HG03196 (cell line): Measurements from ENCODE around the gene CERS3.

Experiments used
- ATAC-seq: cut with Tn5 transposase; IDR thresholded peaks from one replicate; pipeline ENCODE4 v1.9.1; 2021; ENCODE audit not compliant: unreplicated experiment

CERS3 gene

DNA sequence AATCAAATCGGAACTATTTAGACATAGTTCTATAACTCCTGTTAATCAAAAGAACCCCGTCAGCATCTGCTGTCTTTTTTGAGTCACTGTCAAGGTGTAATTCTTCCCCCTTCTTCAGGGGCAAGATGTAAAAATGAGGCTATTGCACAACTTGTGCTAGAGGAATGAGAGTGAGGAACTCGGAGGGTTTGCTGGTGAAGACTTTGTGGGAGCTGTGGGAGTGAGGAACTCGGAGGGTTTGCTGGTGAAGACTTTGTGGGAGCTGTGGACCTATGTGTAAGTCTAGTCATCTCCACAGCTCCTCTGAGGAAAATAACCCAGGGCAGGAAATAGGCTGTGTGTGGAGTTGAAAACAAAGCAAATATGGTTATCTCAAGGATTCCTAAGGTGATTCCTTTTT, 2.5 kb upstream of the CERS3 start:
- ATAC-seq = no peak

DNA sequence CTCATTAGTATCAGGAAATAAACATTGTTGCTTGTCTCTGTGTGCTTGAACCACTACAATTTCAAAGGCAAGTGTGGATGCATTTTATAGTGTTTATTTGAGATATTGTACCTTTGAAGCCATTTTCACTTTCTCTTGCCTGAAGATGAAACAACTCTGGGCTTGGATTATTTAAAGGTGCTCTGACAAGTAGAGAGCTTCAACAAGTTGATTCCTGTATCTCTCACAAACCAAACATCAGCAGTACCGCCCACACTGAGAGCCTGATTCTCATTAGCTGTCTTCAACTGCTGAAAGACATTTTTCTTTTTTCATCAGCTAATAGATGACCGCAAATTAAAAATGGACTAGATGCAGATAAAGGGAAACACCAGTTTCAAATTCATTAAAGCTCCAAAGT, 806 bp upstream of the CERS3 start:
- ATAC-seq = no peak

DNA sequence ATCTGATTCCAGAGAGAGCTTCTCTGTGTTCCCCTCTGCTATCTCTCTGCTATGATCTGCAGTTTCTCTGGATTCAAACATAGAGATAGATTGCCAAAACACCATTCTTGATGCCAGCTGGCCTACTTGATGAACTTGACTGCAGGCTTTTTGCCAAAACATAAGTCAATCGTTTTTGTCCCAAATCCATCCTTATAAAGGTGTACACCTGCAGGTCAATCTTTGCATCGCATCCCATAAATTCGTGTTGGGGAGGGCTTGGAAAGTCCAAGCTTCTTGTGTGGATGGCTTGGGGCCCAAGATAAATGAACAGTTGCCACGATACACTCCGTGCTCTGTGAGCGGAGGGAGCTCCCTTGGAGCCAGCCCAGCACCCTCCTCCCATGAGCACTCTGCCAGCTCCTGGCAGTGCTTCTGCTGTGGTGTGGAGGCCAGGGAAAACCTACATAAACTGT, 2.7 kb downstream of the CERS3 start:
- no peak for ATAC-seq

DNA sequence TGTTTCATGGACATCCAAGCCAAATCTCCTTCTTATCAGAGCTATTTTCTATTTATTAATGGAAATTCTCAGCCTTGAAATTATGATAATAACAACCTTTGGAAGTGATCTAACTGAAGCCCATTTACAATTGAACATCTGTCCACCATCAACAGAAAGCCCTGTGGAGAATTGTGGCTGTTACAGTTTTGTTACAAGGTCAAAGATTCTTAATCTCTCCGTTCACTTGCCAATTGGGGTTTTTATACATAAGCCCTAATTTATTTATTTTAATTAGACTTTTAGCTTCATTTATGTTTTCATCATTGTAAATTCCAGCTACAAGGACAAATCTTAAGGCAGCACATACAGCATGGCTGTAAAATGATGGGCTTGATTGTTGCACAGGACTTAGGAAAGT, 3.3 kb downstream of the CERS3 start:
- ATAC-seq = no peak

DNA sequence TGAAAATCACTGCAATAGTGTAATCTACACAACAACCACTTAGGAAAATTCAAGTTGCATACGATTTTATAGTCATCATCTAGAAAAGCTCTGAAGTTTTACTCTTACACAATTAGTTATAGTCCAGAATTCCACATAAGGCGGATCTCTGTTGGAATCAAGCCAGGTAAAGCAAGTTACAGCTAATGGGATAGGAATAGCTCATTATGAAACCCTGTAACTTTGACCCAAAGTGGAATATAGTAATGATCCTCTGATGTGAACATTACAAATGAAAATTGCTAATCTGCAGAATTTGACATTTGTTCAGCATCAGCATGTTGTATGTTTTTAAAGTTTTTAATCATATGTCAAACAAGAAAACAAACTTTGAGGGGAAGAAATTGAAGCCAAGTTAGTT, 4.4 kb downstream of the CERS3 start:
- ATAC-seq = no peak

DNA sequence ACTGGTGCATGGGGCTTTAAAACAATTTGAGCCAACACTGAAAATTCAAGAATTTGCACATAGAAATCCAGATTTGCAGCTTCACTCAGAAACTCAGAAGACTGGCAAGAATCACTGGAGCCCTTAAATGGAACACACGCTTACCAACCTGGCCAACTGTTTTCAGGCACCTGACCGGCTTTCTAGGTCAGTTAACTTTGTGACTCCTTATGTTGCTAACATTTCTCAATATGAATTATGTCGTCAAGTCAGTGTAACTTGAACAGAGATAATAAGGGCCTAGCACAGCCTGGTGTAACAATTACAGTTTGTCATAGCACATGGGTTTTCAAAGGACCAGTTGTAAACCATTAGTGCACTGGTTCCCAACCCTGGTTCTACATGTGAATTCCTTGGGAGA, 6.8 kb downstream of the CERS3 start:
- ATAC-seq = no peak

DNA sequence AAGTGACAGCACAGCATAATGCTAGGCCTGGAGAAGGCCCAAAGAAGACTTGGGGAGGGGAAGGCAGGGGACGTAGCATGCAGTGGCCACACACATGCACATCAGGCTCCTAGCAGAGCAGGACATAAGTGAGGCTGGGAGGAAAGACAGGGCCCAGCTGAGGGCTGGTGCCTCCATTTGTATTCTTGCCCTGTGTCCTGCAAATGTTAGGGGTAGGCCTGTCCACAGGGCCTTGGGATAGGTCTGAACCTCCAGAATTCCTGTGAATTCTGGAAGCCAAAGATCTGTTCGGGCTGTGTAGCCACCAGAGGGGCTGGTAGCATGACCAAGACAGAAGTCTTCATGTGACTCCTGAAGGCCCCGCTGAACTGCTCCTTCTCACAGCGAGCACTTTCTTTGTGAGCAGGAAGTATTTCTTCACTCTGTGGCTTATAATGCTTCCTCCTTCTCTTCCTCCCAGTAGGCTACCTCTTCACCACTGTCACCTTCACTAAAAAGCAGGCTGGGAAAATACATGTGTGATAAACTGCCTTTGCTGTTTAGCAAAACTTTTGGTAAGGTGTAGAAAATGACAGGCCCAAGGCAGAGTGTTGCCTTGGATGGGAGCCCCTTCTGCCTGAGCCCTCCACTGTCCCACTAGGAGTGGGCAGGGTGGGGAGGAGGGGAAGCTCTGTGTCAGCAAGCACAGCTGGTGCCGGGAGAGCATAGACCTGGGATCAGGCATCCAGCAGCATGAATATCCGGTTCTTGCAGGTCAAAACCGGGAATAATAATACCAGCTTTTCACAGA, 8.4 kb downstream of the CERS3 start:
- no peak for ATAC-seq

DNA sequence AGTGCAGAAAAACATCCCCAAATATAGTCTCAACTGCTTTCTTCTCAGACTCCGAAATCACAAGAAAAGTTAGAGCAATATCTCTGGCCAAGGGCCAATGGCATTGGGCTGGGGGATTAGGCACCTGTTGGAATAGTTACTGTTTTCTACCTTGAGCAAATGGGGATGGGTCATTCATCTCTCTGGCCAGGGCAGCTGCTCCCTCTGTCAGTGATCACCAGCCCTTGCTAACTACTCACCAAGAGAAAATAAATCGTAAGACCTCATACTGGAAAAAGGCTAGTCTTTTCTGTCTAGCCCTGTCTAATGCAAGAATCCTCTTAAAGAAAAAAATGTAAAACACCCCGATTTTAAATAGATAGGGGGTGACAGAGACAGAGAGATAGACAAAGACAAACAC, 10.9 kb downstream of the CERS3 start:
- no peak for ATAC-seq

DNA sequence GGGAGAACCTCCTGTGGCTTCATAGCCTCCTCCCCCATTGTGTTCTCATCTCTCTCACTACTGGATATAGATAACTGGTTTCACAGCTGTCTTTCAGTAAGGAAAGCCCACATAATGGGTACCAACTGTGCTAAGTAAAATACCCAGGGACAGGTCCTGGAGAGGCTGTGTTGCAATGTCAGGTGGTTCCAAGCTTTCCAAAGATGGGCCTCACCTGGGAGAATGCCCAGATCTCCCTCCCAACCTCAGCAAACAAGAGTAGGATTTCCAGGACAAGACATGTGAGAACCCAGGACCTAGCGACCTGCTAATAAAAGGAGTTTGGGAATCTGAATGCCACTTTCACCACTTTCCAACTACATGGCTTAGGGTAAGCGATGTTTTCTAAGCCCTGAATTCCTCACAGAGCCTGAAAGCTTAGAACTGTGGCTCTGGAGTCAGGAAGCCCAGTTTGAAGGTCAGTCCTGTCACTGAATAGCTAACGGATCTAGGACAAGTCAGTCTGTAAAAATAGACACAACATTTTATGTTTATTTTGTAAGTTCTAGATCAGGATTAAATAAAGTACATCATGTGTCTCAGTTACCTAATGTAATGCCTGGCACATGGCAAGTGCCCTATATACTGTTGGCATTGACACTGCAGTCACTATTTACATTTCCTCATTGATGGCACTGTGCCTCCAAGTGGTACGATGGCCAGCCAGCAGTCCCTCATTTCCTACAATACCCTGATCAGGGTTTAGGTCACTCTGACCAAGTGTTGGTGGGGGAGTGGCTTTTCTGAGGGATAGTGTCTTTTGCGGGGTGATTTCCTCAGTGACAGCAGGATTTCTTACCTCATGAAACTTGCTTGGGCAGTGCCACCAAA, 11.9 kb downstream of the CERS3 start:
- ATAC-seq = no peak

DNA sequence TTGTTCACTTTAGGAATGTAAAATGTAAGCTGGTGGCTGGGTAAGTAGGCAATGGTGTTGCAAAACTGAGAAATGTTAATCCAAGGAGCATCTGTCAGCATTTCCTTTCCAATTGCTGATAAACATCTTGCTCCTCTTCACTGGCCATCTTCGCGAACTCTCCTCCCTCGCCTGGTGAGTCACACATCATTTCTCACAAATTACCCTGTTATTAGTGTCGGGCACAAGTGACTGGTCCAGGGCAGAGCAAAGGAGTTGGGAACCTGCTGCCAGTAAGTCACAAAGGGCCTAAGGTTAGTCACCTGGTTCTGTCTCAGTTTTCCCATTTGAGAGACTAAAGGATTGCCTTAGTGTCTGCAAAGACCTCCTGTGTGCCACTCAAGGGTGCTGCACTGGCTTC, 13.0 kb downstream of the CERS3 start:
- no peak for ATAC-seq

DNA sequence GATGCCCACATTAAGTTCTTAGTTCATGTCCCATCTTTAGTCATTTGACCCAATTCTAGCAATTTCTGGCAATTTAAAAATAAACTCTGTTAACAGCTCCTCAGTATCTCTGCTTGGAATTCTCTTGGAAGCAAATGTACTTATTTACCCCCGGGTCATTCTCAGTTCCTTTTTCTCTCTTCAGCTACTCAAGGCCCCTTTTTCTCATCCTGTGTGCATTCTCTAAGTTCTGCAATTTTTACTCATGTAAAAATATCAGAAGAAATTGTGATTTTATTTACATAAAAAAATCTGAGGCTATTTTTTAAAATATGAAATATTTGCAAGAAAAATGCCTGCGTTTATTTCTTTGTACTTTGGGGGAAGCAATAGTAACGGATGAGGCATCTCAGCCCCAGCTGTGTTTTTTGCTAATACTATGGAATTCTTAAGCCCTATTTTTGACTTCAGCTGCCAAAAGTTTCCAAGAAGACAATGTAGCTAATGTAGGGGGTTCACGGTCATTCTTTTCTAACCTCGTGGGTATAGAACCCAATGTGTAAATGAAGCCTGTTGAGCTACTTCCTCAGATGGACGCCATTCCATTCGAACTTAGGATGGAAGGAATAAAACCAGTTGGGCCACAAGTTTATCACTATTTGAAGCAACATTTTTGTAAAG, 20.0 kb downstream of the CERS3 start:
- ATAC-seq = no peak

DNA sequence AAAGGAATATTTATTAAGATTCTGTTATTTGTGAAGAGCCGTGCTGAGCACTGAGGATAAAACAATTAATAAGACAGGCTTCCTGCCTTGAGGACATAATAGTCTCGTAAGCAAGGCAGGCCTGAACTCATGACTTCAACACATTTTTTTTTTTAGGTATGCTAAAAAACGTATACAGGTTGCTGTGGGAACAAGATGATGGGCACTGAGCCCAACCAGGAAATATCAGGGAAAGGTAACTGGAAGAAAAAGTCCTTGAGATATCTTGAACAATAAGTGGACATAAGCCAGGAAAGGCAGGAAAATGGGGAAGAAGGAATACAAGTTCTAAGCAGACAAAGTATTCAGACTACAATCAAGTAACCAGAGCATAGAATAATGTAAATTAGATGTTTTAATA, 26.1 kb downstream of the CERS3 start:
- no peak for ATAC-seq

DNA sequence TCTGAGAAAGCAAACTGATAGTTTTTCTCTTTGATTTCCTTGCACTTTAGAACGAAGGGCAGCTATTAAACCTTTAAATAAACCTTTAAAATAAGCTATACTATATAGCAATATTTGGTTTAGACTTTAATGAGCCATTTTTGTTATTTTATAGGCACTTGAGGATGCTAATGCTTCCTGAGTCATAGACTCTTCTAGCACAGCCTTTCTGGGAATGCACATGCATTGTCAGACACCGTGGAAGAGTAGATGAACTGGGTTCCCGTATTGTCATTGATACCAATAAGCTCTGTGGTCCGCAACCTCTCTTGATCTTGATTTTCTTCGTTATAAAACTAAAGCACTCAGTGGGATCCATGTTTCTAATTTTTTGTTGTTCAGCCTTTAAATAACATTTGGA, 27.6 kb downstream of the CERS3 start:
- no peak for ATAC-seq

DNA sequence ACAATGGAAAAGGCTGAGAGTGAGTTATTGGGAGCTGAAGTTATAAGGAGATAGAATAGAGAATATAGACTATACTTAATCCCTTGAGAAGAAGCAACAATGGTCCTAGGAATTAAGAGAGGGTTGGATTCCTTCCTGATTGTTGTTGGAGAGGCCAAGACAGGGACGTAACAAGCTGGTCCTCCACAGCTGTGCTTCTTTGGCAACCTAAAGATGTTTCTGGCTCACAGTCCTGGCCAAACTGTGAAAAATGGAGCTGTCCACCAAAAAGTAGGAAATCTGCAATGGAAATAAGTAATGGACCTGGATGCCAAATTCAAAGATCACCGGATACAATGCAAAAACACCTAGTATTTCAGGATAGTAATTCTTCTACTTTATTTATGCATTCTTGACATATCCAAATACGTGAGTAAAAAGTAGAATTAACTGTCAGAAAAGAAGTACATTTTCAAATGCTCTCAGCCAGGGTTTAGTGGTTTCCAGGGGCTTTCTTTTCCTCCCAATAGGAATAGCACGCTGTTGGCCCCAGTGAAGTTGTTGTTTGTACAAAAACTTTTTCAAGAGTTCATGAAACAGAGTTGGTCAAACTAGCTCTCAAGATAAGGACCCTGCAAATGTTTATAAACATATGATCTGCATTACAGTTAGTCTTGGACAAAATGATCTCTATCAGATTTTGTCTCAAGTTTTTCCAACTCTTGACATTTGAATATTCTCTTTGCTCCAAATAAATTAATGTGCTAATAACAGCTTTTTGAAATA, 28.3 kb downstream of the CERS3 start:
- ATAC-seq = no peak

DNA sequence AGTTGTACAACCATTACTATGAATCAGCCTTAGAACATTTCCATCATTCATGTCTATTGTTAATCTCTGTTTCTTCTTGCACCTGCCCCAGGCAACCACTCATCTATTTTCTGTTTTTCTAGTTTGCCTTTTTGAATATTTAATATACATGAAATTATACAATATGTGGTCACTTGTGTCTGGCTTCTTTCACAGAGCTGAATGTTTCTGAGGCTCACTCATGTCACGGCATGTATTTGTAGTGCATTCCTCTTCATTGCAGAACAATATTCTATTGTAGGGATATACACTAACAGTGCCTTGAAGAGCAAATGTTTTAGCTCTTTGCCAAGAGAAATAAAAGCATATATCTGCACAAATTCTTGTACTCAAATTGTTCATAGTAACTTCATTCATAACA, 32.9 kb downstream of the CERS3 start:
- no peak for ATAC-seq

DNA sequence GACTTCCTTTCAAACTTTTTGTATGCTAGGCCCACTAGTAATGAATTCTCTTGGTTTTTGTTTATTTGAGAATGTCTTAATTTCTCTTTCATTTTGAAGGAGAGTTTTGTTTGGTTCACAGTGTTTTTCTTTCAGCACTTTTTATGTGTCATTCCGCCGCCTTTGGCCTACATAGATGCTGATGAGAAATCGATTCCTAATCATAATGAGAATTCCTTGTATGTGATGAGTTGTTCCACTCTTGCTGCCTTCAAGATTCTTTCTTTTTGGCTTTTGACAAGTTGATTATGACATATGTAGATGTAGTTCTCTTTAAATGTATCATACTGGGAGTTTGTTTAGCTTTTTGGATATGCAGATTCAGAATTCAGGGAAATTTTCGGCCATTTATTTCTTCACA, 35.5 kb downstream of the CERS3 start:
- no peak for ATAC-seq

DNA sequence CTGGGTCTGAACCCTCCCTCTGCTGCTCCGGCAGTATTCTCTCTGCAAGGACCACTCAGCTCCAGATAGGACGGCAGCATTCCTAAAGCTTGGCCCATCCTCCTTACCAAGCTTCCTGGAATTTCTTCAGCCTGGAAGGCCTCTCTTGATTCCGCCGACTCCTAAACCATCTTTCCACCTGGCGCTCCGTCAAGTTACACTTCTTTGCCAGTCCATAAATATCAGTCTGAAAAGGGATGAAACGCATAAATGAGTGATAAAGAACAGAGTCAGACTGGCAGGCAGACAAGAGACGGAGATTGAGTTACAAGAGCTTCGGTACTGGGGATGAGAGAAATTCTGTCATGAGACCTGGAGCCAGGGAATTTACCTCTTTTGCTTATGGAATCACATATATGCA, 44.3 kb downstream of the CERS3 start:
- no peak for ATAC-seq

DNA sequence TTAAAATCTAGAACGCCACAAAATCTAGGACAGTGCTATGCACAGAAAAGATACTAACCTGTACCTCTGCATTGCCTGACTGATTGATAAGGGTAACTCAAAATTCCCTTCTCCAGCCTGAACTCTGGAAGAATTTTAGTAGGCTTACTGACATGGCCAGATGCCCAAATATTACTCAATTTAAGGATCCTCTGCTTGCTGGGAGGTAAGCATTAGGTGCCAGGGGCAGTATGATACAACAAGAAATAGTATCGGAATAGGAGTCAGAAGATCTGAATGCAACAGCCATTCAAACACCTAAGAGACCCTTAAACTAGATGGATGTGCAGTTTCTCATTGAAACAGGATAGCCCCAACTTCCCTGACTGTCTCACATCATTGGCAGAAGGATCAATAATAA, 45.4 kb downstream of the CERS3 start:
- no peak for ATAC-seq

DNA sequence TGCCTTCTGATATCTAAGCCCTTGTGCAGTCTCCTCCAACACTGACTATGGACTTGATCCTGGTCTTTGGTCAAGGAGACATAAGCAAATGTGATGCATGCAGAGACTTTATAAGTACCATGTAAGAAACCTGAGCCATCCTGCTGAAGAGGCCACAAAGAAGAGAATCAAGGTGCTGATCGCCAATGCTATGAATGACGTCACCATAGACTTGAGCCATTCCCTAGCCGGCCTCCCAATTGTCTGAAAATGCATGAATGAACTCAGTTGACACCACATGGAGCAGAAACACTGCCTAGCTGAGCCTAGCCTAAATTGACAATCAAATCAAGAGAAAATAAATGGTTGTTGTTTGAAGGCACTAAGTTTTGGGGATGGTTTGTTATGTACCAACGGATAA, 51.9 kb downstream of the CERS3 start:
- no peak for ATAC-seq

DNA sequence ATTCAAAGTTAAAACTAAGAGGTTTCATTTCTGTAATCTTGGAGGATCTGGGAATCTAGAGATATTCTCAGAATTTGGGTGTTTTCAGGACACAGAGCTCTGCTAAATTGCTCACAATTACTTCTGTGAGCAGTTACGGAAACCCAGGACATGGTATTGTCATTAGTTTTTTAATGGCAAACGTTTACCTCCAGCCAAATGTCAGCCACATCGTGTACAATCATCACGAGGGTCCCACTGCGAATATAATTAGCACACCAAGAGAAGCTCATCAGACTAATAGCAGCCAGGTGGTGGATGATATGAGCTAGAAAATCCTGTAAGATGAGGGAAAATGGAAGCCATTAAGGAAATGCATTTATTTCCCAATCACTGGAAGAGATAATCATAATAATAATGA, 56.0 kb downstream of the CERS3 start:
- no peak for ATAC-seq

DNA sequence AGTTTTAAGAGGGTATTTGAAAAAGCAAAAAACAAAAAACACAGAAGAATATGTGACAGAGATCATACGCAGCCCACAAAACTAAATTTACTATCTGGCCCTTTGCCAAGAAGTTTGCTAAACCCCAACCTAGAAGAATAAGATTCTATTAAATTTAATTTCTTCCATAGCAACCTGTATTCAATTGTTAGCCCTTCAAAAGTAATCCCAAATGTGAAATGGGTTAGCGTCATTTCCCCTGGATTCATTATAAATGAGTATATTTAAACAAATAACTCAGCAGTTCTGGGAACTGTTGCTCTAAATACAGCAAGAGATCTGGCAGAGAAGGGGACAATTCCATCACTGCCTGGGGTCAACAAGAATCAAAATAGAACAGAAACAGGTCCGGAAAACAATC, 56.8 kb downstream of the CERS3 start:
- no peak for ATAC-seq
